ENCODE results near the gene AQP3. TPM values are rescaled to one million over a fixed set of nuclear protein-coding genes. Genes with fewer than 3 reads are reported as not detected.
A peak's percentile ranks its signal among the peaks of the same experiment; 100 is the strongest.
"Not testable (repeated sequence)": the region's sequence is repeated elsewhere in the genome, so short reads cannot be mapped to it uniquely, and the experiment has no call there.

The AQP3 gene
- total RNA-seq, 4 donors from 2014 or later: 1.7 to 24.2 (median 13.5) TPM

DNA sequence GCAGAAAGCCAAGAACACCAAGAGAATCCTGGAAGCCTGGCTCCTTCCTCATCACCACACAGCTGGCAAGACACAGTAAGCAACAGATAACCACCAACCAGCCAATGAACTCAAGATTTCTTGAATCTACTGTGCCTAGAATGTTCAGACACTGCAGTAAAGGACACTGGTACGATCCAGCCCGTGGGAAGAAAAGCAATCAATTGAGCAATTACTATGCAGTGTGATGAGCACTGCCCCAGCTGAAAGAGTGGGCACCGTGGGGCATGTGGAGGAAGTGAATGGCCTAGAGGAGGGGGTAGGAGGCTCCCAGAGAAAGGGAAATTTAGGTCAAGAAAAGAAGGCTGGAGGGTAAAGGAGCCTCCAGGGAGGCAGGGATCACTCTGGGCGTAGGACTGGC lies 49.6 kb downstream of the AQP3 start:
- ATAC-seq; DNase-seq; H3K9me3 ChIP-seq; H3K36me3 ChIP-seq; in situ Hi-C loops (cut with MboI; ENCODE audit: low sequenced_read_pairs in 4 of 4); intact Hi-C loops (cut with DNase I; ENCODE audit: low total_unique reads); H3K27me3 ChIP-seq; H3K4me3 ChIP-seq: not testable (repeated sequence)
- H3K27ac ChIP-seq: peak overlapping the region in 1 of 4 donors; percentile 18
- H3K4me1 ChIP-seq: peaks cover 30 to 41% of the 10 kb centered on the region in 2 donors

DNA sequence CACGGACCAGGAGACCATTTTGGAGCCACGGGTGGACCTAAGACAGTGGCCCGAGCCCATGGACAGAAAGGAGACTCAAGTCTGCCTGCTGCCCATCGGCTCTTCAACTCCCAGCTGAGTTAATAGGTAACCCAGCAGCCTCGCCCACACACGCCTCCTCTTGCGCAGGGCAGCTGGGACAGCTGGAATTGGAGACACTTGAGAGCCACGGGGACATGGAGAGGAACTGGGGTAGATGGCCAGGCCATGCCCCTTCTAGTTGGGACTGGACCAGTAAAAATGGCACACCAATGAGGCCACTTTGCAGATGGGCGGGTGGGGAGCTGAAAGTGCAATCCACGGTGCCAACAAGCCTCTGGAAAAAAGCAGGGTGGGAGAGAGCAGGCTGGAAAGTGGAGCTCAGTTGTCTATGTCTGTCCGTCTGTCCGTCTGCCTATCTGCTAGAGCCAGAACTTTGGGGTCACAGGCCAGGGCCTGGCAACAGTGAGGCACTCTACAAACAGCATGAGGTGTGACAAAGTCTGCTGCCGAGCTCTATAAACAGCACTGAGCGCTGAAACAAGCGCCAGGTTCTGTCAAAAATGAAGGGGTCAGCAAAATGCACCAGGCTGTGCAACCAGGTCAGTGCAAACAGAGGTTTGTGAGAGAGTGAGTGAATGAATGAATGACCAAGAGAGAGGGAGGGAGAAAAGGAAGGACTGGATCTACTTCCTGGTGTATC lies 52.1 kb downstream of the AQP3 start:
- in situ Hi-C loops (cut with MboI; ENCODE audit: low sequenced_read_pairs in 4 of 4); intact Hi-C loops (cut with DNase I; ENCODE audit: low total_unique reads); H3K27me3 ChIP-seq; ATAC-seq; H3K4me3 ChIP-seq; H3K36me3 ChIP-seq; H3K9me3 ChIP-seq: not testable (repeated sequence)
- DNase-seq: peak in 1 of 2 donors; percentile 65
- Histone ChIP-seq H3K4me1 (peaks cover 31 to 46% of the 10 kb centered on the region in 2 donors), H3K27ac (peak overlapping the region; percentile 82 to 90 (median 89))

DNA sequence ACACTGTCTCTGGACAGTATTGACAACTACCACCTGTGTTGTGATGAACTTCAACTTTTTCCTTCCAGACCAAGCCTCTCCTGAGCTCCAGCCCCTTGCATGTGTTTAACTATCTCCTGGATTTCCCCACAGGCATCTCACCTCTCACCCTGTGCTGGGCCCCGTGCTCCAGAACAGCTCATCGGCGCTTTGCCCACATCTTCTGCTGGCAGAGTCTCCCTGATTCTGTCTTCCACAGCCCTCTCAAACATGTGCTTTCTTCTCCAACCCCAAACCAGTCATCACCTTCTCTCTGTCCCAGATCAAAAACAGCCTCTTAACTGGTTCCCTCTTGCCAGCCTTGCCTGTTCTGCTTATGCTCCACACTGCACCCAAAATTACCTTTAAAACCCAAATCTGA lies 53.4 kb downstream of the AQP3 start:
- not testable (repeated sequence) for H3K4me3 ChIP-seq

DNA sequence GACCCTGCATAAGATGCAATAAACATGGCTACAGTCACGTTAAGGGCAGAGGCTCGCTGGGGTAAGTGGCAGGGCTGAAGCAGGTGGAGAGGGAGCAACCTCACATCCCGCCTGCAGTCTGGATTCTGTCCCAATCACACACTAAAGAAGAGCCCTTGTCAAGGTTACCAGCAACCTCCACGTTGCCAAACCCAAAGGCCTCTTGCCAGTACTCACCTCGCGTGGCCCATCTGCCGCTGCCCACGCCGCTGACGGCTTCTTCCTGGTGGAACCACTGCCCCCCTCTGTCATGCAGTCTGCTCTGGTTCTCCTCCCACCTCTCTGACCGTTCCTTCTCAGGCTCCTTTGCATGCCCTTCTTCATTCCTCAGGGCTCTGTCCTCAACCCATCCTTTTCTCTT lies 53.8 kb downstream of the AQP3 start:
- no peaks in the 10 kb centered on the region for H3K9me3 ChIP-seq
- in situ Hi-C loops (cut with MboI; ENCODE audit: low sequenced_read_pairs in 4 of 4) (no loop called here), intact Hi-C loops (cut with DNase I; ENCODE audit: low total_unique reads) (no loop called here)
- H3K27ac ChIP-seq: peak overlapping the region; percentile 82 to 90 (median 89)
- H3K36me3 ChIP-seq: no peaks in the 10 kb centered on the region
- DNase-seq: peak in 1 of 2 donors; percentile 52
- no peak for TF ChIP-seq POLR2A (IDR thresholded peaks at IDR 0.05)
- TF ChIP-seq, protein P1, sequence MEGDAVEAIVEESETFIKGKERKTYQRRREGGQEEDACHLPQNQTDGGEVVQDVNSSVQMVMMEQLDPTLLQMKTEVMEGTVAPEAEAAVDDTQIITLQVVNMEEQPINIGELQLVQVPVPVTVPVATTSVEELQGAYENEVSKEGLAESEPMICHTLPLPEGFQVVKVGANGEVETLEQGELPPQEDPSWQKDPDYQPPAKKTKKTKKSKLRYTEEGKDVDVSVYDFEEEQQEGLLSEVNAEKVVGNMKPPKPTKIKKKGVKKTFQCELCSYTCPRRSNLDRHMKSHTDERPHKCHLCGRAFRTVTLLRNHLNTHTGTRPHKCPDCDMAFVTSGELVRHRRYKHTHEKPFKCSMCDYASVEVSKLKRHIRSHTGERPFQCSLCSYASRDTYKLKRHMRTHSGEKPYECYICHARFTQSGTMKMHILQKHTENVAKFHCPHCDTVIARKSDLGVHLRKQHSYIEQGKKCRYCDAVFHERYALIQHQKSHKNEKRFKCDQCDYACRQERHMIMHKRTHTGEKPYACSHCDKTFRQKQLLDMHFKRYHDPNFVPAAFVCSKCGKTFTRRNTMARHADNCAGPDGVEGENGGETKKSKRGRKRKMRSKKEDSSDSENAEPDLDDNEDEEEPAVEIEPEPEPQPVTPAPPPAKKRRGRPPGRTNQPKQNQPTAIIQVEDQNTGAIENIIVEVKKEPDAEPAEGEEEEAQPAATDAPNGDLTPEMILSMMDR (IDR thresholded peaks at IDR 0.05 in 4 of 5, conservative IDR thresholded peaks at IDR 0.05 in 1 of 5): no peak
- H3K27me3 ChIP-seq: no peaks in the 10 kb centered on the region
- H3K4me1 ChIP-seq: peaks cover 27 to 41% of the 10 kb centered on the region in 2 donors
- ATAC-seq: no peak
- no peak overlapping the region for H3K4me3 ChIP-seq

More for the DNA sequence above, 53.4 kb downstream of the AQP3 start:
- DNase-seq; H3K9me3 ChIP-seq; intact Hi-C loops (cut with DNase I; ENCODE audit: low total_unique reads); ATAC-seq; H3K36me3 ChIP-seq; H3K27me3 ChIP-seq; in situ Hi-C loops (cut with MboI; ENCODE audit: low sequenced_read_pairs in 4 of 4): not testable (repeated sequence)
- Histone ChIP-seq H3K4me1 (peaks cover 27 to 41% of the 10 kb centered on the region in 2 donors), H3K27ac (peak overlapping the region; percentile 82 to 90 (median 89))

DNA sequence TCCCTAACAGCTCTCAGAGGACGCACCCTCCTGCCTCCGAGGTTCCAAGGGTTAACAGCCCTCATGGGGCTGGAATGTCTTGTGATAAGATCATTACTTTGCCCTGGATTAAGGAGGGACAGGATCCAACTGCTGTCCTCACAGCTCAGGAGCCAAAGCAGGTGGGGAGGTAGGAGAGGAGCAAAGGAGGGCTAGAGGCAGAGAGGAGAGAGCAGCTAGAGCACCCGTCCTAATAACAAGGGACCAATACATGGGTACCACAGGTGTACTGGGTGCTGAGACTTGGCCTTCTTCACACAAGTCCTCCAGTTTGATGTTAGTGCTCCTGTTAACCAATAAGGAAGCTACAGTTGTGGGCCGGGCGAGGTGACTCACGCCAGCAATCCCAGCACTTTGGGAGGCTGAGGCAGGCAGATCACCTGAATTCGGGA lies 54.8 kb downstream of the AQP3 start:
- in situ Hi-C loops (cut with MboI; ENCODE audit: low sequenced_read_pairs in 4 of 4): not testable (repeated sequence)

More for the DNA sequence above, 54.8 kb downstream of the AQP3 start:
- intact Hi-C loops (cut with DNase I; ENCODE audit: low total_unique reads); H3K36me3 ChIP-seq; H3K4me3 ChIP-seq; H3K27me3 ChIP-seq; H3K9me3 ChIP-seq; DNase-seq: not testable (repeated sequence)
- ATAC-seq: peak in 1 of 2 donors; percentile 39
- H3K4me1 ChIP-seq: peaks cover 27 to 41% of the 10 kb centered on the region in 2 donors
- peak overlapping the region; percentile 82 to 90 (median 89) for H3K27ac ChIP-seq

Small RNAs within 50 kb of the gene (microRNA-seq; reads per million reads assigned to microRNA genes)
- 0 reads per million in 2 donors for gene MIR6851 (ENCODE audit: borderline replicate concordance in 2 of 2)

Other genes with a start within 250 kb of the AQP3 start
- not detected for gene SPINK4, start 207.4 kb downstream of the AQP3 start, total RNA-seq
- gene BAG1, start 182.9 kb downstream of the AQP3 start, total RNA-seq: 100 to 1,000 TPM in 3 of 4 donors, 10 to 100 TPM in 1; 81.5 to 244 (median 158) TPM
- 10 to 100 TPM; 42.8 to 50.7 (median 47.8) TPM for gene CHMP5, start 182.5 kb downstream of the AQP3 start, total RNA-seq
- 10 to 100 TPM; 29.8 to 52.0 (median 40.6) TPM for gene NFX1, start 157.1 kb downstream of the AQP3 start, total RNA-seq
- 10 to 100 TPM in 1 of 4 donors, 1 to 10 TPM in 3; 2.1 to 10.7 (median 4.1) TPM for gene AQP7, start 45.0 kb downstream of the AQP3 start, total RNA-seq
- gene NOL6, start 26.3 kb upstream of the AQP3 start, total RNA-seq: 10 to 100 TPM; 18.1 to 36.3 (median 29.1) TPM
- gene ANKRD18B, start 76.7 kb upstream of the AQP3 start, total RNA-seq: 1 to 10 TPM in 1 of 4 donors, under 1 TPM in 1, not detected in 2; 0.22 to 3.9 TPM

All from gastrocnemius medialis (tissue), 4 donors.